Measurements from ENCODE around the gene RNF43. TPM values are rescaled to one million over a fixed set of nuclear protein-coding genes. Genes with fewer than 3 reads are reported as not detected.
A peak's percentile ranks its signal among the peaks of the same experiment; 100 is the strongest.

RNF43 gene
- total and polyA plus RNA-seq, 2 of the 13 experiments (the other 11 are each of a cell fraction or from before 2014, with no cell fraction given) = 31.0 to 53.4 TPM

DNA sequence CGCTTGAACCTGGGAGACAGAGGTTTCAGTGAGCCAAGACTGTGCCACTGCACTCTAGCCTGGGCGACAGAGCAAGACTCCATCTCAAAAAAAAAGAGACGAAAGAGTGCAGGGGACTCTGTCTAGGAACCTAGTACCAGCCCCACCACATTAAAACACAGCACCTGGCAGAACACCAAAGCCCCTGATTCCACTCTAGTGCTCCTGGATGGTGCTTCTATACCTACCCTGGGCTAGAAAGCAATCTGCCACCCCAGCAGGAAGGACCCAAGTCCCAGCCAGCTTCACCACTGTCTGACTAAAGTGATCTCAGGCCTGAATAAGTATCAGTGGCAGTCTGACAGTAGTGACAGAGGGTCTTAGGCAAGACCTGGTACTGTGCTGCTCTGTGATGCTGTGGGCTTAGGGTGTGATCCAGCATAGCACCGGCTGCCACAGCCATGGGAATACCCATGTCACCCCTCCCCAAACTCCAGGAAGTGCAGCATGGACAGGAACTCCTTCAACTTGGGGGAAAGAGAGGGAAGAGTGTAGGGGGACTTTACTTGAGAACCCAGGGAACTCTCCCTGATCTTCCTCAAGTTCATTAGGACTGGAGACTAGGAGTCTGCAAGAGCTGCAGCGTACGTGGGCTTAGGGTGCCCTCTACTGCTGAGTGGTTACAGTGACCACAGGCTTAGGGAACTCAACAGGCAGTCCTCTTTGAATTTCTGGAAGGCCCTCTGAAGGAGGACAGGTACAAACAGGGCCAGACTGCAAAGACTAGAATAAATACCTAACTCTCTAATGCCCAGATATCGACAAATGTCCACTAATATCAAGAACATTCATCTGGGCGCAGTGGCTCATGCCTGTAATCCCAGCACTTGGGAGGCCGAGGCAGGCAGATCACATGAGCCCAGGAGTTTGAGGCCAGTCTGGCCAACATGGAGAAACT, 30.0 kb upstream of the RNF43 start (continued):
- TF ChIP-seq, protein P1, sequence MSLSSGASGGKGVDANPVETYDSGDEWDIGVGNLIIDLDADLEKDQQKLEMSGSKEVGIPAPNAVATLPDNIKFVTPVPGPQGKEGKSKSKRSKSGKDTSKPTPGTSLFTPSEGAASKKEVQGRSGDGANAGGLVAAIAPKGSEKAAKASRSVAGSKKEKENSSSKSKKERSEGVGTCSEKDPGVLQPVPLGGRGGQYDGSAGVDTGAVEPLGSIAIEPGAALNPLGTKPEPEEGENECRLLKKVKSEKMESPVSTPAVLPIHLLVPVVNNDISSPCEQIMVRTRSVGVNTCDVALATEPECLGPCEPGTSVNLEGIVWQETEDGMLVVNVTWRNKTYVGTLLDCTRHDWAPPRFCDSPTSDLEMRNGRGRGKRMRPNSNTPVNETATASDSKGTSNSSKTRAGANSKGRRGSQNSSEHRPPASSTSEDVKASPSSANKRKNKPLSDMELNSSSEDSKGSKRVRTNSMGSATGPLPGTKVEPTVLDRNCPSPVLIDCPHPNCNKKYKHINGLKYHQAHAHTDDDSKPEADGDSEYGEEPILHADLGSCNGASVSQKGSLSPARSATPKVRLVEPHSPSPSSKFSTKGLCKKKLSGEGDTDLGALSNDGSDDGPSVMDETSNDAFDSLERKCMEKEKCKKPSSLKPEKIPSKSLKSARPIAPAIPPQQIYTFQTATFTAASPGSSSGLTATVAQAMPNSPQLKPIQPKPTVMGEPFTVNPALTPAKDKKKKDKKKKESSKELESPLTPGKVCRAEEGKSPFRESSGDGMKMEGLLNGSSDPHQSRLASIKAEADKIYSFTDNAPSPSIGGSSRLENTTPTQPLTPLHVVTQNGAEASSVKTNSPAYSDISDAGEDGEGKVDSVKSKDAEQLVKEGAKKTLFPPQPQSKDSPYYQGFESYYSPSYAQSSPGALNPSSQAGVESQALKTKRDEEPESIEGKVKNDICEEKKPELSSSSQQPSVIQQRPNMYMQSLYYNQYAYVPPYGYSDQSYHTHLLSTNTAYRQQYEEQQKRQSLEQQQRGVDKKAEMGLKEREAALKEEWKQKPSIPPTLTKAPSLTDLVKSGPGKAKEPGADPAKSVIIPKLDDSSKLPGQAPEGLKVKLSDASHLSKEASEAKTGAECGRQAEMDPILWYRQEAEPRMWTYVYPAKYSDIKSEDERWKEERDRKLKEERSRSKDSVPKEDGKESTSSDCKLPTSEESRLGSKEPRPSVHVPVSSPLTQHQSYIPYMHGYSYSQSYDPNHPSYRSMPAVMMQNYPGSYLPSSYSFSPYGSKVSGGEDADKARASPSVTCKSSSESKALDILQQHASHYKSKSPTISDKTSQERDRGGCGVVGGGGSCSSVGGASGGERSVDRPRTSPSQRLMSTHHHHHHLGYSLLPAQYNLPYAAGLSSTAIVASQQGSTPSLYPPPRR (CRISPR knock-in tag; IDR thresholded peaks at IDR 0.05; ENCODE audit: borderline replicate concordance) = no peak
- TF ChIP-seq ZNF530 (CRISPR knock-in tag; IDR thresholded peaks at IDR 0.05; ENCODE audit: low read depth) = no peak
- TF ChIP-seq ATAD3A (CRISPR knock-in tag; IDR thresholded peaks at IDR 0.05) = no peak
- TF ChIP-seq ZNF136 (CRISPR knock-in tag; IDR thresholded peaks at IDR 0.05; ENCODE audit: low read depth) = no peak
- TF ChIP-seq, protein P2, sequence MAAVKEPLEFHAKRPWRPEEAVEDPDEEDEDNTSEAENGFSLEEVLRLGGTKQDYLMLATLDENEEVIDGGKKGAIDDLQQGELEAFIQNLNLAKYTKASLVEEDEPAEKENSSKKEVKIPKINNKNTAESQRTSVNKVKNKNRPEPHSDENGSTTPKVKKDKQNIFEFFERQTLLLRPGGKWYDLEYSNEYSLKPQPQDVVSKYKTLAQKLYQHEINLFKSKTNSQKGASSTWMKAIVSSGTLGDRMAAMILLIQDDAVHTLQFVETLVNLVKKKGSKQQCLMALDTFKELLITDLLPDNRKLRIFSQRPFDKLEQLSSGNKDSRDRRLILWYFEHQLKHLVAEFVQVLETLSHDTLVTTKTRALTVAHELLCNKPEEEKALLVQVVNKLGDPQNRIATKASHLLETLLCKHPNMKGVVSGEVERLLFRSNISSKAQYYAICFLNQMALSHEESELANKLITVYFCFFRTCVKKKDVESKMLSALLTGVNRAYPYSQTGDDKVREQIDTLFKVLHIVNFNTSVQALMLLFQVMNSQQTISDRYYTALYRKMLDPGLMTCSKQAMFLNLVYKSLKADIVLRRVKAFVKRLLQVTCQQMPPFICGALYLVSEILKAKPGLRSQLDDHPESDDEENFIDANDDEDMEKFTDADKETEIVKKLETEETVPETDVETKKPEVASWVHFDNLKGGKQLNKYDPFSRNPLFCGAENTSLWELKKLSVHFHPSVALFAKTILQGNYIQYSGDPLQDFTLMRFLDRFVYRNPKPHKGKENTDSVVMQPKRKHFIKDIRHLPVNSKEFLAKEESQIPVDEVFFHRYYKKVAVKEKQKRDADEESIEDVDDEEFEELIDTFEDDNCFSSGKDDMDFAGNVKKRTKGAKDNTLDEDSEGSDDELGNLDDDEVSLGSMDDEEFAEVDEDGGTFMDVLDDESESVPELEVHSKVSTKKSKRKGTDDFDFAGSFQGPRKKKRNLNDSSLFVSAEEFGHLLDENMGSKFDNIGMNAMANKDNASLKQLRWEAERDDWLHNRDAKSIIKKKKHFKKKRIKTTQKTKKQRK (IDR thresholded peaks at IDR 0.05; ENCODE audit: low read length) = no peak
- TF ChIP-seq CHD2 (IDR thresholded peaks at IDR 0.05; ENCODE audit: low read depth, low read length) = no peak
- no peak for TF ChIP-seq KAT7 (CRISPR knock-in tag; IDR thresholded peaks at IDR 0.05; ENCODE audit: borderline replicate concordance)
- TF ChIP-seq NFIB (CRISPR knock-in tag; IDR thresholded peaks at IDR 0.05; ENCODE audit: borderline replicate concordance) = no peak
- TF ChIP-seq RXRA (CRISPR knock-in tag; IDR thresholded peaks at IDR 0.05) = no peak
- no peak for TF ChIP-seq SOX13 (IDR thresholded peaks at IDR 0.05)
- TF ChIP-seq SOX13 (CRISPR knock-in tag; conservative IDR thresholded peaks at IDR 0.05 in 1 of 2, IDR thresholded peaks at IDR 0.05 in 1 of 2) = 0 out of 4 replicates have a peak, but pooled peaks of 1 of the 2 experiments have one; percentile 13
- TF ChIP-seq, protein P3, sequence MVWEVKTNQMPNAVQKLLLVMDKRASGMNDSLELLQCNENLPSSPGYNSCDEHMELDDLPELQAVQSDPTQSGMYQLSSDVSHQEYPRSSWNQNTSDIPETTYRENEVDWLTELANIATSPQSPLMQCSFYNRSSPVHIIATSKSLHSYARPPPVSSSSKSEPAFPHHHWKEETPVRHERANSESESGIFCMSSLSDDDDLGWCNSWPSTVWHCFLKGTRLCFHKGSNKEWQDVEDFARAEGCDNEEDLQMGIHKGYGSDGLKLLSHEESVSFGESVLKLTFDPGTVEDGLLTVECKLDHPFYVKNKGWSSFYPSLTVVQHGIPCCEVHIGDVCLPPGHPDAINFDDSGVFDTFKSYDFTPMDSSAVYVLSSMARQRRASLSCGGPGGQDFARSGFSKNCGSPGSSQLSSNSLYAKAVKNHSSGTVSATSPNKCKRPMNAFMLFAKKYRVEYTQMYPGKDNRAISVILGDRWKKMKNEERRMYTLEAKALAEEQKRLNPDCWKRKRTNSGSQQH (CRISPR knock-in tag; IDR thresholded peaks at IDR 0.05; ENCODE audit: low read depth) = 0 out of 2 replicates have a peak, but pooled peaks have one; percentile 47
- TF ChIP-seq MXI1 (IDR thresholded peaks at IDR 0.05; ENCODE audit: borderline replicate concordance, low read depth, low read length) = no peak
- TF ChIP-seq, protein P4, sequence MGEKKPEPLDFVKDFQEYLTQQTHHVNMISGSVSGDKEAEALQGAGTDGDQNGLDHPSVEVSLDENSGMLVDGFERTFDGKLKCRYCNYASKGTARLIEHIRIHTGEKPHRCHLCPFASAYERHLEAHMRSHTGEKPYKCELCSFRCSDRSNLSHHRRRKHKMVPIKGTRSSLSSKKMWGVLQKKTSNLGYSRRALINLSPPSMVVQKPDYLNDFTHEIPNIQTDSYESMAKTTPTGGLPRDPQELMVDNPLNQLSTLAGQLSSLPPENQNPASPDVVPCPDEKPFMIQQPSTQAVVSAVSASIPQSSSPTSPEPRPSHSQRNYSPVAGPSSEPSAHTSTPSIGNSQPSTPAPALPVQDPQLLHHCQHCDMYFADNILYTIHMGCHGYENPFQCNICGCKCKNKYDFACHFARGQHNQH (CRISPR knock-in tag; IDR thresholded peaks at IDR 0.05) = no peak
